CD4-positive, alpha-beta T cell (primary cell): Measurements from ENCODE around the gene CAMSAP2. TPM values are rescaled to one million over a fixed set of nuclear protein-coding genes. Genes with fewer than 3 reads are reported as not detected.
A peak's percentile ranks its signal among the peaks of the same experiment; 100 is the strongest.

Experiments
- ATAC-seq: fragments of 200-7000 bp; cut with Tn5 transposase; one replicate; pipeline ENCODE4 v1.10.0; 2022; ENCODE audit warnings: mild to moderate bottlenecking; ENCODE audit not compliant: poor library complexity
- CTCF ChIA-PET: fragments of 350-600 bp; sonication (Branson Sonifier 250); formaldehyde crosslinking; loops from one replicate; lab custom pipeline; 2021; ENCODE audit warnings: antibody characterized with exemption, inconsistent platforms; lab: Charles Lee
- POLR2A ChIA-PET: fragments of 350-600 bp; sonication (Branson Sonifier 250); formaldehyde crosslinking; loops from one replicate; lab custom pipeline; 2021; ENCODE audit warnings: antibody characterized with exemption, inconsistent platforms; lab: Charles Lee
- DNase-seq, 14 experiments: peaks; one replicate each; pipeline ENCODE4 v3.0.0-alpha.2; 2013 to 2020; ENCODE audit warnings: mixed read lengths in 2 of 14
- H3K27ac ChIP-seq, 2 donors: one replicate each; pipeline versions ENCODE4 v1.5.1 to v1.7.0; 2013; ENCODE audit warnings: low read length in 2 of 2, low read depth in 1 of 2, mild to moderate bottlenecking in 1 of 2
- H3K27me3 ChIP-seq, 2 experiments: 1 replicate in 1 of 2; 2 replicates in 1 of 2; pipeline versions ENCODE4 v1.6.1 to v1.7.0; 2013; ENCODE audit warnings: low read length in 2 of 2, control low read depth in 1 of 2, mild to moderate bottlenecking in 1 of 2, moderate library complexity in 1 of 2; ENCODE audit not compliant: insufficient read depth in 2 of 2, control insufficient read depth in 1 of 2
- H3K36me3 ChIP-seq: one replicate; pipeline ENCODE4 v1.6.1; 2013; ENCODE audit warnings: low read length, control low read depth; ENCODE audit not compliant: insufficient read depth
- H3K4me1 ChIP-seq: one replicate; pipeline ENCODE4 v1.6.1; 2013; ENCODE audit warnings: low read length, control low read depth; ENCODE audit not compliant: insufficient read depth
- H3K4me3 ChIP-seq: one replicate; pipeline ENCODE4 v1.5.1; 2013; ENCODE audit warnings: mild to moderate bottlenecking, low read length, moderate library complexity
- H3K9me3 ChIP-seq, 2 experiments: 1 replicate in 1 of 2; 2 replicates in 1 of 2; pipeline versions ENCODE4 v1.6.1 to v1.7.0; 2013; ENCODE audit warnings: low read length in 2 of 2, mild to moderate bottlenecking in 2 of 2, control low read depth in 1 of 2, moderate library complexity in 1 of 2; ENCODE audit not compliant: control insufficient read depth in 1 of 2, insufficient read depth in 1 of 2
- H3K27ac Mint-ChIP-seq: one replicate; pipeline ENCODE4 v1.8.0; 2020; ENCODE audit warnings: mixed read lengths
- H3K27me3 Mint-ChIP-seq: one replicate; pipeline ENCODE4 v1.8.0; 2021; ENCODE audit warnings: mixed read lengths
- H3K36me3 Mint-ChIP-seq: one replicate; pipeline ENCODE4 v1.8.0; 2021; ENCODE audit warnings: low read depth, mixed read lengths
- H3K4me1 Mint-ChIP-seq: one replicate; pipeline ENCODE4 v1.8.0; 2021; ENCODE audit warnings: low read depth, mixed read lengths
- H3K4me3 Mint-ChIP-seq: one replicate; pipeline ENCODE4 v1.8.0; 2020; ENCODE audit warnings: mild to moderate bottlenecking, mixed read lengths
- H3K9me3 Mint-ChIP-seq: one replicate; pipeline ENCODE4 v1.8.0; 2020; ENCODE audit warnings: mixed read lengths
- CTCF ChIP-seq: fragments of 200-600 bp; IDR thresholded peaks from one replicate; pipeline ENCODE4 v1.8.0; 2022; ENCODE audit warnings: antibody characterized with exemption, mild to moderate bottlenecking
- intact Hi-C, 2 experiments: fragments of 100-400 bp; cut with DNase I in 1 of 2; cut with micrococcal nuclease in 1 of 2; formaldehyde crosslinking; loops; one replicate each; pipeline versions ENCODE4 v1.15.1 to v1.9.0; 2023 to 2025; cut with DNase I, micrococcal nuclease
- total RNA-seq, 174 experiments: library from RNA in 2 of 174; stranded (reverse) in 2 of 174; gene quantifications; one replicate each; pipeline ENCODE4 v1.2.3 and lab custom pipeline; 2021 to 2026

CAMSAP2 gene
- total RNA-seq, 2 experiments from 2014 or later, result 4.4 to 5.7 TPM

GRCh38 chr1:200872446-200873115, 133.9 kb downstream of the CAMSAP2 start, which contains the start of gene GPR25:
TSS of gene GPR25 (plus strand) at chr1:200872981. CDS start at chr1:200873038, 57 bp downstream.
- Mint-ChIP-seq H3K27me3 (peaks cover 41% of the 10 kb centered on the region), H3K36me3 (no peaks in the 10 kb centered on the region), H3K4me3 (peak within 1 kb of the TSS; percentile 76), H3K9me3 (no peaks in the 10 kb centered on the region), H3K27ac (peak within 1 kb of the TSS; percentile 80), H3K4me1 (peaks cover 60% of the 10 kb centered on the region)
- Histone ChIP-seq H3K27ac (peak within 1 kb of the TSS in 1 of 2 donors; percentile 1), H3K4me3 (peak within 1 kb of the TSS; percentile 46), H3K36me3 (no peaks in the 10 kb centered on the region), H3K4me1 (peaks cover 66% of the 10 kb centered on the region), H3K9me3 (peaks cover 0 to 5% of the 10 kb centered on the region in 2 experiments), H3K27me3 (peaks cover 3 to 4% of the 10 kb centered on the region in 2 experiments)
- ChIA-PET CTCF (no interaction called here), POLR2A (interaction anchor here (1.1 kb wide), 1 partner anchor 15 kb away, joined by 4 read pairs; no protein-coding TSS in a partner anchor)
- no peak for TF ChIP-seq CTCF
- DNase-seq (no peak), ATAC-seq (peak; percentile 39)
- intact Hi-C loops, result no loop called here

- H3K9me3 ChIP-seq, result peaks cover 0 to 5% of the 10 kb centered on the region in 2 experiments
- H3K36me3 Mint-ChIP-seq, result no peaks in the 10 kb centered on the region
- H3K4me1 Mint-ChIP-seq, result peaks cover 64% of the 10 kb centered on the region
- ChIA-PET POLR2A (interaction anchor here (1.1 kb wide), 1 partner anchor 15 kb away, joined by 4 read pairs; no protein-coding TSS in a partner anchor), CTCF (no interaction called here)
- H3K27ac Mint-ChIP-seq, result no peak overlapping the region
- TF ChIP-seq CTCF, result no peak
- peaks cover 69% of the 10 kb centered on the region for H3K4me1 ChIP-seq
- peak overlapping the region in 1 of 2 donors; percentile 1 for H3K27ac ChIP-seq
- H3K27me3 Mint-ChIP-seq, result peaks cover 41% of the 10 kb centered on the region
- H3K4me3 ChIP-seq, result peak overlapping the region; percentile 46
- H3K36me3 ChIP-seq, result no peaks in the 10 kb centered on the region
- ATAC-seq, result no peak
- intact Hi-C loops, result no loop called here
- peaks cover 3 to 4% of the 10 kb centered on the region in 2 experiments for H3K27me3 ChIP-seq
- DNase-seq, result no peak
- H3K4me3 Mint-ChIP-seq, result peak overlapping the region; percentile 76
- H3K9me3 Mint-ChIP-seq, result no peaks in the 10 kb centered on the region
Measured at GRCh38 chr1:200873116-200873670, 134.5 kb downstream of the CAMSAP2 start.

- peaks cover 41% of the 10 kb centered on the region for H3K27me3 Mint-ChIP-seq
- no peaks in the 10 kb centered on the region for H3K9me3 Mint-ChIP-seq
- H3K36me3 Mint-ChIP-seq, result no peaks in the 10 kb centered on the region
- ChIA-PET CTCF (no interaction called here), POLR2A (no interaction called here)
- H3K4me1 Mint-ChIP-seq, result peaks cover 71% of the 10 kb centered on the region
- no peak for ATAC-seq
- Histone ChIP-seq H3K27ac (no peak overlapping the region), H3K27me3 (peaks cover 3 to 4% of the 10 kb centered on the region in 2 experiments), H3K4me3 (peak overlapping the region; percentile 46), H3K9me3 (peaks cover 0 to 5% of the 10 kb centered on the region in 2 experiments), H3K36me3 (no peaks in the 10 kb centered on the region), H3K4me1 (peaks cover 75% of the 10 kb centered on the region)
- peak overlapping the region; percentile 85 for H3K4me3 Mint-ChIP-seq
- intact Hi-C loops, result no loop called here
- no peak for TF ChIP-seq CTCF
- peak in 3 of 14 experiments; percentile 19 to 49 (median 49) for DNase-seq
- H3K27ac Mint-ChIP-seq, result peak overlapping the region; percentile 77
Measured at GRCh38 chr1:200873671-200874397, 135.1 kb downstream of the CAMSAP2 start.
